Right ventricle myocardium inferior (tissue), 1 donor: ENCODE results near the gene KAZALD1. TPM values are rescaled to one million over a fixed set of nuclear protein-coding genes. Genes with fewer than 3 reads are reported as not detected.
"Not testable (repeated sequence)": the region's sequence is repeated elsewhere in the genome, so short reads cannot be mapped to it uniquely, and the experiment has no call there.

Source experiments
- ATAC-seq: fragments of 200-7000 bp; cut with Tn5 transposase; one replicate; pipeline ENCODE4 v1.9.1; 2020; ENCODE audit warnings: mild to moderate bottlenecking, moderate library complexity
- DNase-seq: peaks from one replicate; pipeline ENCODE4 v3.0.0; 2021; ENCODE audit errors: missing footprints
- intact Hi-C: fragments of 100-400 bp; cut with DNase I; formaldehyde crosslinking; loops from one replicate; pipeline ENCODE4 v1.11.0; 2022
- total RNA-seq: library from RNA; stranded (reverse); fragmentation: NEBNext Ultra II Directional; extraction: Animal tissue kit (Norgen Biotek cat#: 25700); gene quantifications from one replicate; pipeline ENCODE4 v1.2.1, GENCODE V29; 2021
- donor health status: DM: no; HTN: yes; CAD: no; lungs with severe emphysema.

The KAZALD1 gene
- total RNA-seq, 1 donor from 2014 or later: 4.8 TPM

DNA sequence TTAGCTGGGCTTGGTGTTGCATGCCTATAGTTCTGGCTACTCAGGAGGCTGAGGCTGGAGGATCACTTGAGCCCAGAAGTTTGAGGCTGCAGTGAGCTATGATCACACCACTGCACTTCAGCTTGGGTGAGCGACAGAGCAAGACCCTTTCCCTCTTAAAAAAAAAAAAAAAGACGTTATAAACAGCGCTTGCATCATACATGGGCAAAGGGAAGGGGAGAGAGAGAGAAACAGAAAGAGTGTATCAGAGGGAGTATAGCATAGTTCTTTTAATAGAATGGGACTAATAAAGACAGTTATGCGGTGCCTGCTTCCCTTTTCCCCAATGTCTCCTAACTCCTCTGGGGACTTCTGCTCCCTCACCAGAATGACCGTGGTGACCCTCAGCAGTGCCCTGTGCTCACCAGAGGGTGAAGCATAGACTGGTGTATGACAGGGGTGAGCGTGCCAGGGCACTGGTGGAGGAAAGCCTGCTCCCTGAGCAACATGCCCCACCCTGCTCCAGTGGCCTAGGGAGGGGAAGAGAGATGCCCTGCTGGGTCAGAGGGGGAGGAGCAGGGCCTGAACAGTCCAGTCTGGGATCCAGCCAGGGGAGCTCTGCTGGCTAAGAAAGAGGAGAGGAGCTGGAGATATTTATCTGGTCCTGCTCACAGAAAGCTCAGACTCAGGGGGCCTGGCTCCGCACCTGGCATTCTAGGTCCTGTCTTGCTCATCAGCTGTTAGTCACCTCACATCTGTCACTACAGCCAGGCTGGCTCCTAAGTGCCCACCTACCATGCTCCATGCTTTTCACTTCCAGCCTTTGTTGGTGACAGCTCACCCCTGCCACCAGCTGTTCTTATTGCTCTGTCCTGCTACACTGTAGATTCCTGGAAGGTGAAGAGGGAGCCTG, 33.1 kb upstream of the KAZALD1 start:
- ATAC-seq (no peak), DNase-seq (no peak)
- intact Hi-C loops: no loop called here

DNA sequence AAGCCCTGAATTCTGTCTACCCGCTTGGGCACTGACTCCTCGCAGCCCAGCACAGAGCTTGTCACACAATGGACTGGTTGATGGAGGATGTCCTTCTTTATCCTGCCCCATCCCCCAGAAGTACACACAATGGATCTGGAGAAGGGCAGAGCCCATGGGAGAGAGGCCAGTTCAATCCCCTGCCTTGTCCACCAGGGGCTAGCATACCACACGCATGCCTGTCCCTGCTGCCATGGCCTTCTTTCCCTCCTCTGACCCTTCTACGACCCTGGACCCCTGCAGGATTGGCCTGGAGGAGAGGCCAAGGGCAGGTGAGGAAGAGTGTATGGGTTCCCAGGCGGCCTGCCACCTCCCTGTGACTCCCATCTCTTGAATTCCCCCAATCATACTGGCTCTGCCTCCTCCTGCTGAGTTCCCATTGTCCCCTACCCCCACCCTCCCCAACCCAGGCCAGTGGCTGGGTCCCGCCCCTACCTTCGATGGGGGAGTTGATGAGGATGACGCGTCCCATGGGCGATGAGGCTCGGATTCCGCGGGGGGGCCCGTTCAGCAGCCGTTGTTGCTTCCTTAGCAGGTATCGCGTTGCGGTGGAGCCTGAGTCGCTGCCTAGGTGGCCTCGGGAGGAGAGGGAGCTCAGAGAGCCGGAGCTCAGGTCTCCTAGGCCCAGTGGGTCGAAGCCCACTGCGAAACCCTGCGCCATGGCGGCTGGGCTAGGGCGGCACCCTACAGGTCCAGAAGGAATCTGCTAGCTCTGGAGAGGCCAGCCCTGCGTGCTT, 32.1 kb upstream of the KAZALD1 start:
- DNase-seq: no peak
- intact Hi-C loops: loop anchor here (5.0 kb wide), 1 partner anchor 42 kb away; the partner anchor contains the start of genes MRPL43 and TWNK
- no peak for ATAC-seq

DNA sequence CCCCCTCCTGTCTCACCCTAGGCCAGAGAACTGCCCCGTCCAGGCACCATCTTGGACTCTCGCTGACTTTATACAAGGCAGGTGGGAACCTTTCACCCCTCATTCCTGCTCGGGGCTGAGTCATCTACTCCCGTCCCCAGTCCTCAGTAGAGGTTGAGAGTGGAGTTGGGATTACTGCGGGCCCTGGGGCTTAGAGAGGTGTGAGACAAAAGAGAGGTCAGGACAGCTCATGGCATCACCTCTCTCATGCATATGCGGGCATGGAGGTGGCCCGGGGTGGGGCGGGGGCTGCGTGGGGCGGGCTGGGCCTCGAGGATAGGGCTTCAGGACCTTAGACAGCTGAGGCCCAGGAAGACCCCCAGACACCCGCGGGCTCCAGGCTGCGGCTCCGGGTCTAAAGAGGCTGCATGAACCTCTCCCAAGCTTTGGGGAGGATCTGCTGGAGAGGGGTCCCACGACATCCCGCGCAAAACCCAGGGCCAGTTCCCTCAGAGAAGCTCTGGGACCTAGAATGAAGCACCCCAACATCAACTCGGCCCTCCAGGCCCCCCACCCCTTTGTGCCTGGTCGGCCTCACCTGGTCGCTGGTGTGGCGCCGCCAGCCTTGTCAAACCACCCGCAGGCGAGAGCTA, 31.2 kb upstream of the KAZALD1 start:
- DNase-seq (no peak), ATAC-seq (no peak)
- intact Hi-C loops: loop anchor here (5.0 kb wide), 1 partner anchor 43 kb away; the partner anchor contains the start of genes MRPL43 and TWNK

DNA sequence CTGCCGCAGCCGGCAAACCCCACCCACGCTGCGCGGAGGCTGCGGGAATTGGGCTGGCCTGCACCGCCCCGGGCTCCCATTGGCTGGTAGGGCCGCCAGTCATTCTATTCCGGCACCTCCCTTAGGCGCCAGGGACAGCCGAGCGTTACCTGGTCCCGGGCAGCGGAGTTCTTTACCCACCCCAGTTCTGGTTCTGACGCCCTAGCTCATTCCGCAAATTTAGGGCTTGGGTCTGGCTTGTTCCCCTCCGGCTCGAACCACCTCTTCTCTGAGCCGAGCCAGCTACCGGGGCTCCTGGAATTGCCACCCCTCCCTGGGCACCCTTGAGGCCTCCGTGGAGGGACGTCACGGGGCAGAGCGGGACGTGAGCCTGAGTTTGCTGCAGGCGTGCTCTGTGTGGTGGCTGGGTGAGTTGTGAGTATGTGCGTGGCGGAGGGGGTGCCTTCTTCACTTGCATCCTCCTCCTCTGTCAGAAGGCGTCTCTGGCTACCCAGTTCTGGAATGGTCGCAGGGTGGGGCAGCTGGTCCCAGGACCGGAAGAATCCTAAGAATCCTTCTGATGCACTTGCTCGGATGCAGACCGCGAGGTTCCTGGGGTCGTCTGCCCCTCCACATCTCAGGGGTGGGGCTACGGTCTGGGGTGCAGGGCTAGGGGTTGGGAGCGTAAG, 30.5 kb upstream of the KAZALD1 start, which contains the start of the genes PDZD7 and SFXN3:
PDZD7 (minus strand) TSS at position 2 of the 668 bp plus-strand sequence. CDS start 910 bp downstream, outside the sequence.
SFXN3 (plus strand) TSS at position 107 of the 668 bp plus-strand sequence. CDS start 3,461 bp downstream, outside the sequence.
- DNase-seq (peak; percentile 97), ATAC-seq (peak; percentile 92)
- intact Hi-C loops: loop anchor here (5.0 kb wide), 1 partner anchor 44 kb away; the partner anchor contains the start of genes MRPL43 and TWNK

DNA sequence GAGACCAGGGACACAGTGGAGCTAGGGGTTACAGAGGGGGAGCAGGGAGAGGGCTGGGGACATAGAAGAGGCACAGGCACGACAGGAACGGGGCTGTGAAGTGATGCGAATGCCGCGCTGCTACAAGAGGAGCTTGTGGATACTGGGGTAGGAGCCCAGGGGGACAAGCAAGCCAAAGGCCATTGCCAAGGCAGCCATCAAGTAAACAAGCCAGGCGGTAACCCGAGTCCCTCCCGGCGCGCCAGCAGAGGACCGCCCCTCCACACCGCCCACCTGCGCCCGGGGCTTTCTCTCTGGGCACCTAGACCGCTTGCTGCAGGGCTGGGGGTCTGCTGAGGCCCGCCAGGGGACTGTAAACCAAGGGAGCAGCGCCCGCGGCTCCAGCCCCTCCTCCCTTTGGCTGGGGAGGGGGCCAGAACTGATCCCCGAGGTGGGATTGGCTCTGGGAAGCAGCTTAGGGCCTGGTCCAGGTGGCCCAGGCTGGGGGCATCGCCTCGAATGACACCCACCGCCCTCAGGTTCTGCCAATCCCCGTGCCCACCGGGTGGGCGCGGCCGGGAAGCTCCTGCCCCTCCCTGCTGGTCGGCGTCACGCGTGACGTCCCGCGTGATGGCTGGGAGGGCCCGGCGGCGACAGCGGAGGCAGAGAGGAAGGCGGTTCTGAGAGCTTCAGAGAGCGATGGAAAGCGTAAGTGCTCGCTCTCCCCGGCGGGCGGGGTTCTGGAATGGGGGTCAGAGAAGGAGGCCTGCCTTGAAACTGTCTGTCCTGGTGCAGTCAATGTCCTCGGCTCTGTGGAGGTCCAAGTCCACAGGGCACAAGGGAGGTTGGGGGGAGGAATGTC, 29.8 kb upstream of the KAZALD1 start:
- intact Hi-C loops: loop anchor here (5.0 kb wide), 1 partner anchor 45 kb away; the partner anchor contains the start of genes MRPL43 and TWNK
- ATAC-seq: peak; percentile 72
- DNase-seq: peak; percentile 95

DNA sequence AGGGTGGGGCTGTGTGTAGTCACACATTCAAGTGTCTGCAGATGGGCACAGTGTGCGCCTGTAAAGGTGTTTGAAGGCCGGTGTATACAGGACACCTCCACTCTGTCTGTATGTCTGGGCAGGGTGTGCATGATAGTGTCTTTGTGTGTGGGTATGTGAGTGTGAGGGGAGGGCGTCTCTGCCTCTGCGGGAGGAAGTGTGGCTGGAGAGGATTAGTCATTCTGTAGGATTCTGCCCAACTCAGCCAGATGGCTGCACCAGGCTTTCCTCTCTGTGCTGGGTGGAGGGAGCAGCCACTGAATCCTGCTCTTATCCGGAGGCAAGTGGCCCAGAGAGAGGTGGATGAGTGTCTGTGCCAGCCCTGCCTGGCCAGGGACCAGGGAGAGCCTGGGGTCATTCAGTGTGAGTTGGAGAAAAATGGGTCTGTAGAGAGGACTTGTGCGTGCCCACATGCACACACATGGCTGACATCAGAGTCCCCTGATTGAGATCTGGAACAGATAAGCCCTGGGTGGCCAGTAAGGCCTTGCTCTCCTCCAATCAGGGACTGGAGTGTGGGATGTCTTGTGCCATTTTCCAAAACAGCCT, 29.1 kb upstream of the KAZALD1 start:
- DNase-seq: no peak
- intact Hi-C loops: loop anchor here (5.0 kb wide), 1 partner anchor 45 kb away; the partner anchor contains the start of genes MRPL43 and TWNK
- ATAC-seq: peak; percentile 53

DNA sequence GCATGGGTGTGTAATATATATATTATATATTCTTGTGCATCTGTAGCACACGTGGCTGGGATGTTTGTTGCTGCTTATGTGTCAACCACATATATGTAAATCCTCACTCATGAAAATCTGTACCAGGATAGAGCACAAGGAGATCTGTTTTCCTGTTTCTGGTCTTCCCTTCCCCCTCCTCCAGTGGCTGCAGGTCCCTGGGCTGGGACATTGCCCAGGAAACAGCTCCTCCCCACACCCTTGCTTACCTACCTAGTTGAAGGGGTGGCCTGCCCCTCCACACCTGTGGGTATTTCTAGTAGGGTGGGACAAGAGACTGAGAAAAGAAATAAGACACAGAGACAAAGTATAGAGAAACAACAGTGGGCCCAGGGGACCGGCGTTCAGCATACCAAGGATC, 28.5 kb upstream of the KAZALD1 start:
- intact Hi-C loops: loop anchor here (5.0 kb wide), 1 partner anchor 46 kb away; the partner anchor contains the start of genes MRPL43 and TWNK
- ATAC-seq (no peak), DNase-seq (no peak)

DNA sequence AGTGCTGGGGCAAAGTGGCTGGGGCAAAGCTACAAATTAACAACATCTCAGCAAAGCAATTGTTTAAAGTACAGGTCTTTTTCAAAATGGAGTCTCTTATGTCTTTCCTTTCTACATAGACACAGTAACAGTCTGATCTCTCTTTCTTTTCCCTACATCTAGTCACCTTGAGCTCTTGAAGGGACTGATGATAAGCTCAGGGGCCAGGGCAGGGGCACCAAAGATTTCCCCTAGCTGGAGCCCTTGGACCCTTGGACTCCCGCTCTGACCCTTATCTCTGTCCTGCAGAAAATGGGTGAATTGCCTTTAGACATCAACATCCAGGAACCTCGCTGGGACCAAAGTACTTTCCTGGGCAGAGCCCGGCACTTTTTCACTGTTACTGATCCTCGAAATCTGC, 27.4 kb upstream of the KAZALD1 start:
- not testable (repeated sequence) for ATAC-seq, DNase-seq
- intact Hi-C loops: loop anchor here (5.0 kb wide), 1 partner anchor 47 kb away; the partner anchor contains the start of genes MRPL43 and TWNK

DNA sequence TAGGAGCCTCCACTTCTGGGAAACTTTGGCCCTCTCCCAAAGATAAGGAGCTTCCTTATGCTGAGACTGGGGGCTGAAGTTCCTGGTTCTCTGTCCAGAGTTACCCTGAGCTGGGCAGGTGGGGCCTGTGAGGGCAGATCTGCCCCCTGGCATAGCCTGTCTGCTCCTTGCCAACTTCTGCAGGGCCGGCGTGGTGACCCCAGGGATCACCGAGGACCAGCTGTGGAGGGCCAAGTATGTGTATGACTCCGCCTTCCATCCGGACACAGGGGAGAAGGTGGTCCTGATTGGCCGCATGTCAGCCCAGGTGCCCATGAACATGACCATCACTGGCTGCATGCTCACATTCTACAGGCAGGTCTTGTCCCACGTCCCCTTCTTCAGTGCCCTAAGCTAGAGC, 26.5 kb upstream of the KAZALD1 start:
- intact Hi-C loops: no loop called here
- no peak for DNase-seq
- ATAC-seq: no peak

DNA sequence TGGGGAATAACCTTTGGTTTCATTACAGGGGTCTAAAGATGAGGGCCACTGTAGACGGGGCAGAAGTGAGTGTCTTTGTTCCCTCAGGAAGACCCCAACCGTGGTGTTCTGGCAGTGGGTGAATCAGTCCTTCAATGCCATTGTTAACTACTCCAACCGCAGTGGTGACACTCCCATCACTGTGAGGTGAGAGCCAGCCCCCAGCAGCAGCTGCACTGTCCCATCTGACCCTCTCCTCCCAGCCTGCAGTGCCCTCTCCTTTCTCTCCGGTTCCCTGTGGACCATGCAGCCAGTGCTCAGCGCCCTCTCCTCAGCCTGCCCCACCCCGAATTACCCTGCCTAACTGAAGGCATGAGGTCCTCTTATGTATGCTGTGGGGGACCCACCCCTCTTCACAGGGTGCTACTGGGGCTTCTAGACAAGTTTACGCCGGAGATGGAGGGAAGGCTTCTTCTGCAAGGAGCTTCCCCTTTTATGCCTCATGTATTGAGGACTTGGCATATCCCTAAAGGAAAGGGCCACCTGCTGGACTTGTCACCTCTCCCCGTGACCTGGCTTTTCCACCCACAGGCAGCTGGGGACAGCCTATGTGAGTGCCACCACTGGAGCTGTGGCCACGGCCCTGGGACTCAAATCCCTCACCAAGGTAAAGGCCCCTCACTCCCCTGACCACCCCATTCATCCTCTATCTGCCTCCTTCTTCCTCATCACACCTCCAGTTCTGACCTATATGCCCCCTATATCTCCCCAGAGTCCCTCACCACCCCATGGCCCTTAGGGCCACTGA, 25.7 kb upstream of the KAZALD1 start:
- intact Hi-C loops: no loop called here
- no peak for DNase-seq
- ATAC-seq: no peak

DNA sequence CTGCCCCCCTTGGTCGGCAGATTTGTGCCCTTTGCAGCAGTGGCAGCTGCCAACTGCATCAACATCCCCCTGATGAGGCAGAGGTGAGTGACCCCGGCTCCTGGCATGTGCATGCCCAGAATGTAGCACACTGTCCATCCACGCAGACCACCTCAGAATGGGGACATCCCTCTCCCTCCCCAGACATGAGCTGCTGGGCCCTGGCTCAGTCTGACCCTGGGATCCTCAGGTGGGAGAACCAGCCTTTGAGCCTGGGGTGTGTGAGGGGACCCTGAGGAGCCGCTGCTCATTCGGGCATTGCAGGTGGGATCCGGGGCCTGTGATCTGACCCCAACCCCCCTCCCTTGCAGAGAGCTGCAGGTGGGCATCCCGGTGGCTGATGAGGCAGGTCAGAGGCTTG, 25.1 kb upstream of the KAZALD1 start:
- ATAC-seq (no peak), DNase-seq (no peak)
- intact Hi-C loops: no loop called here

DNA sequence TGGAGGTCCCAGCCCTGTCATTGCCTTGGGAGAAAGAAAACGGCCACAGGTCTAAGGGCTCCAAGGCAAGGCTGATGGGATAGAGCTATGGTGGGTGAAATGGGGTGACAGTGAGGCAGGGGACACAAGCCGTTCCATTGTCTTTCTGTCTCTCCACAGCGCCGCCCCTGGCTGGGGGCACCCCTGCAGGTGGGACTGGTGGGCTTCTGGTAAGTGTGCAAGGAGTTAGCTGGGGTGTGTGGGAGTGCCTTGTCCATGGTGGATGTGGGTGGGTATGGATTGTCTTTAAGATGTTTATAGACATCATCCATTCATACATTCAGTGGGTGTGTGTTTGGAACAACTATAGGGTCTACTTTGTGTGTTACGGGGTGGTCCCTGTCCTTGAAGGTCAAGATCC, 23.3 kb upstream of the KAZALD1 start:
- DNase-seq: no peak
- no peak for ATAC-seq
- intact Hi-C loops: no loop called here

DNA sequence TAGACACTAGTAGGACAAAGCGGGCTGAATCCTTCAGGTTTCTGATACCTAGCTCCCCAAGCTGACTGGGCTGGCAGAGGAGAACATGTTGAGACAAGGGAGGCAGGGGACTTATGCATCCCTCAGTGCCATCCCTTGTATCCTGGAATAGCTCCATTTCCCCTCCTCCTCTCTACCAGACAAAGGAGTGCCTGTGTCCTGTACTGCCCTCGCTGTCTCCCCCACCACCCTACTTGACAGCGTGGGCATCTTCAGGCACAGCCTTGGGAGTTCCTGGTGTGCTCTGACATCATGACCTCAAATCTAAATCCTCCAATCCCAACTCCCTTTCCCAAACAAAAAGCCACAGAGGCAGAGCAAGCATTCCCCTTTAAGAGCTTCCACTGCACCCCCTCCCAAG, 21.7 kb upstream of the KAZALD1 start:
- intact Hi-C loops: no loop called here

DNA sequence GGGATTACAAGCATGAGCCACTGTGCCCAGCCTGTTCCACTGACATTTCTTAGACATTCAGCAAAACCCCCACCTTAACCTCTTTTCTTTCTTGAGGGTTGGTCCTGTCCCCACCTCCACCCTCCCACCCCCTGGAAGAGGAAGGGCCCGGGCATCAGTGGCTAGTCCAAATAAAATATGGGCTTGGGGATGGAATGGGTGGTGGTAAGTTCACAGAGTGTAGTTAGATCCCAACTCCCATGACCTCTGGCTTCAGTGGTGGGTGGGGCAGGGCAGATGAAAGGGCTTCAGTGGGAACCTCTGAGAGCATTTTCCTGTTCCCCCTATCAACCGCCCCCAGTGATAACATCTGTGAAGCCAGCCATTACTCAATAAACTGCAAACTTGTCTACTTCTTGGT, 20.9 kb upstream of the KAZALD1 start:
- intact Hi-C loops: no loop called here

More for the DNA sequence above, 21.7 kb upstream of the KAZALD1 start:
- DNase-seq (no peak), ATAC-seq (no peak)

DNA sequence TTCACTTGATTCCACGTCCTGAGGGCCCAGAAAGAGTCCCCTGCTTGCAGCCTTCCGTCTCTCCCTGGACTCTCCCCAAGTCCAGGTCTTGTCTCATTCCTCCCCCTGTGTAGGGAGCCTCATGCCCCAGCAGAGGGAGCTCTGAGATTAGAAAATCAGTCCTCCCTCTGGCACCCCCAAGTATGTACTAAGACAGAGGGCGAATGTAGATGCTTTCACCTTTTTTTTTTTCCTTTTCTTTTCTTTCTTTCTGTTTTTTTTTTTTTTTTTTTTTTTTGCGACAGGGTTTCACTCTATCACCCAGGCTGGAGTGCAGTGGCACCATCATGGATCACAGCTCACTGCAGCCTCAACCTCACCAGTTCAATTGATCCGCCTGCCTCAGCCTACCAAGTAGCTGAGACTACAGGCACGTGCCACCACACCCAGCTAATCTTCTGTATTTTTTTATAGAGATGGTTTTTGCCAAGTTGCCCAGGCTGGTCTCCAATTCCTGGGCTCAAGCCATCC, 20.5 kb upstream of the KAZALD1 start:
- DNase-seq: peak; percentile 76
- intact Hi-C loops: no loop called here

More for the DNA sequence above, 20.9 kb upstream of the KAZALD1 start:
- ATAC-seq (no peak), DNase-seq (no peak)

DNA sequence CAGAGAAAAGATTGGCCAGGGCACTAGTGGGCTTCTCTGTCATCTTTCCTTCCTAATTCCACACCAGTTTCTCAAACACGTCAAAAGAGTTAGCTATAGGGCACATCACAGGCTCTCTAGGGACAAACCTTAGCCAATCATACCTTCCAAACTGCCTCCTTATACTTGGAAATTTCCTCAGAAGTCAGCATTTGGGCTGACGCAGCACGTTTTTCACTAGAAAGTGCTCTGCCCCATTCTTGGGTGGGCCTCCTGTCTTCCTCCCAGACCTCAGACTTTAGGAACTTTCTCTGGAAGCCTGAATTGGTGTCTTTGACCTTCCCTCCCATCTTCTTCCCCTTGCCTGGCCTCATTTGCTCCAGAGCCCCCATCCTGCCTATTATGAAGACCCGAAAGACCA, 19.7 kb upstream of the KAZALD1 start:
- no peak for ATAC-seq
- DNase-seq: no peak
- intact Hi-C loops: loop anchor here (2.0 kb wide), 2 partner anchors 25 to 101 kb away; no protein-coding TSS in a partner anchor

More for the DNA sequence above, 20.5 kb upstream of the KAZALD1 start:
- peak; percentile 79 for ATAC-seq
